Fibroblast of lung (primary cell): Measurements from ENCODE around the gene NELFB. TPM values are rescaled to one million over a fixed set of nuclear protein-coding genes. Genes with fewer than 3 reads are reported as not detected.
A peak's percentile ranks its signal among the peaks of the same experiment; 100 is the strongest.
"Not testable (repeated sequence)": the region's sequence is repeated elsewhere in the genome, so short reads cannot be mapped to it uniquely, and the experiment has no call there.

Source experiments
- DNase-seq, 2 donors: peaks; one replicate each; pipeline versions ENCODE4 v3.0.0 to v3.0.0-alpha.2; 2010; ENCODE audit warnings: low read depth in 2 of 2
- H2AFZ ChIP-seq: 2 replicates; pipeline ENCODE4 v1.5.1; 2012; ENCODE audit warnings: low read length, control low read depth, inconsistent platforms
- H3K27ac ChIP-seq: 2 replicates; pipeline ENCODE4 v1.5.1; 2011; ENCODE audit warnings: low read length, control low read depth; ENCODE audit not compliant: insufficient read depth
- H3K27me3 ChIP-seq: 2 replicates; pipeline ENCODE4 v1.5.1; 2011; ENCODE audit warnings: mild to moderate bottlenecking, low read length; ENCODE audit not compliant: control insufficient read depth, insufficient read depth
- H3K36me3 ChIP-seq: 2 replicates; pipeline ENCODE4 v1.5.1; 2011; ENCODE audit warnings: low read length; ENCODE audit not compliant: control insufficient read depth, insufficient read depth
- H3K4me1 ChIP-seq: 2 replicates; pipeline ENCODE4 v1.5.1; 2011; ENCODE audit warnings: low read length; ENCODE audit not compliant: control insufficient read depth, insufficient read depth; ENCODE audit errors: extremely low read depth
- H3K4me2 ChIP-seq: 2 replicates; pipeline ENCODE4 v1.5.1; 2011; ENCODE audit warnings: low read length, control low read depth; ENCODE audit not compliant: insufficient read depth; ENCODE audit errors: extremely low read depth
- H3K4me3 ChIP-seq, 4 experiments: fragments of 200-600 bp in 1 of 4; sonication (generic) in 1 of 4; replicated peaks in 1 of 4; 2 replicates each; pipeline ENCODE4 v1.5.1; 2011 to 2016; ENCODE audit warnings: low read length in 4 of 4, low read depth in 3 of 4, mild to moderate bottlenecking in 3 of 4, control low read depth in 2 of 4, inconsistent platforms in 1 of 4, mixed read lengths in 1 of 4; ENCODE audit not compliant: insufficient read depth in 1 of 4; ENCODE audit errors: control extremely low read depth in 1 of 4
- H3K79me2 ChIP-seq: 2 replicates; pipeline ENCODE4 v1.5.1; 2012; ENCODE audit warnings: mild to moderate bottlenecking, low read length, inconsistent platforms; ENCODE audit not compliant: control insufficient read depth, insufficient read depth
- H3K9ac ChIP-seq: 2 replicates; pipeline ENCODE4 v1.5.1; 2011; ENCODE audit warnings: mild to moderate bottlenecking, low read length, control low read depth; ENCODE audit not compliant: insufficient read depth
- H3K9me3 ChIP-seq: 2 replicates; pipeline ENCODE4 v1.5.1; 2012; ENCODE audit warnings: low read depth, low read length; ENCODE audit not compliant: control insufficient read depth, insufficient read depth
- H4K20me1 ChIP-seq: 2 replicates; pipeline ENCODE4 v1.5.1; 2011; ENCODE audit warnings: low read length; ENCODE audit not compliant: control insufficient read depth, insufficient read depth; ENCODE audit errors: extremely low read depth
- CTCF ChIP-seq, 2 donors: IDR thresholded peaks in 1 of 2; conservative IDR thresholded peaks in 1 of 2; 1 replicate in 1 of 2; 2 replicates in 1 of 2; pipeline ENCODE4 v1.5.1; 2011 to 2012; ENCODE audit warnings: low read length in 2 of 2, control low read depth in 1 of 2, inconsistent platforms in 1 of 2, low read depth in 1 of 2, mild to moderate bottlenecking in 1 of 2
- EZH2 ChIP-seq: IDR thresholded peaks from 2 replicates; pipeline ENCODE4 v1.5.1; 2012; ENCODE audit warnings: low read length, control low read depth, mild to moderate bottlenecking; ENCODE audit errors: missing control alignments
- polyA plus RNA-seq, 2 donors: library from polyadenylated mRNA; depleted of rRNA in 1 of 2; stranded (reverse) in 1 of 2; unstranded in 1 of 2; fragments of >200 nt; gene quantifications; 2 replicates each; pipeline ENCODE4 v1.2.1, GENCODE V29; 2011 to 2012; ENCODE audit warnings: missing spikeins in 1 of 2
- total RNA-seq: library from RNA; depleted of rRNA; stranded (reverse); fragments of >200 nt; gene quantifications from 2 replicates; pipeline ENCODE4 v1.2.1, GENCODE V29; 2014

Gene NELFB
- total and polyA plus RNA-seq, 2 donors (not counting 1 experiment from before 2014, with no cell fraction given), result 23.5 to 50.0 TPM

- H2AFZ ChIP-seq, result no peak overlapping the region
- H3K9me3 ChIP-seq, result no peaks in the 10 kb centered on the region
- H3K4me2 ChIP-seq, result peak overlapping the region; percentile 84
- H3K4me1 ChIP-seq, result peaks cover 6% of the 10 kb centered on the region
- H3K4me3 ChIP-seq, result peak overlapping the region; percentile 72 to 98 (median 88)
- no peak for DNase-seq
- H3K9ac ChIP-seq, result peak overlapping the region; percentile 84
- no peak for TF ChIP-seq CTCF (conservative IDR thresholded peaks at IDR 0.05 in 1 of 2, IDR thresholded peaks at IDR 0.05 in 1 of 2; ENCODE audit: low read depth in 1 of 2, low read length in 2 of 2)
- no peak for TF ChIP-seq EZH2
- peaks cover 18% of the 10 kb centered on the region for H3K36me3 ChIP-seq
- no peaks in the 10 kb centered on the region for H3K27me3 ChIP-seq
- no peaks in the 10 kb centered on the region for H4K20me1 ChIP-seq
- H3K79me2 ChIP-seq, result peaks cover 38% of the 10 kb centered on the region
- H3K27ac ChIP-seq, result peak overlapping the region; percentile 82
Observed at GRCh38 chr9:137242269-137243203, 12.6 kb upstream of the NELFB start.

GRCh38 chr9:137243266-137243625 is 11.9 kb upstream of the NELFB start:
- H2AFZ ChIP-seq, DNase-seq, H3K4me1 ChIP-seq, H4K20me1 ChIP-seq, H3K27ac ChIP-seq, H3K4me2 ChIP-seq, H3K9me3 ChIP-seq, H3K4me3 ChIP-seq, H3K9ac ChIP-seq, H3K27me3 ChIP-seq: not testable (repeated sequence)
- peaks cover 36% of the 10 kb centered on the region for H3K79me2 ChIP-seq
- peaks cover 18% of the 10 kb centered on the region for H3K36me3 ChIP-seq

- Histone ChIP-seq H3K4me1 (peaks cover 6% of the 10 kb centered on the region), H3K36me3 (peaks cover 18% of the 10 kb centered on the region), H3K4me2 (no peak overlapping the region), H2AFZ (no peak overlapping the region), H3K9me3 (no peaks in the 10 kb centered on the region), H3K79me2 (peaks cover 30% of the 10 kb centered on the region), H3K9ac (no peak overlapping the region), H3K4me3 (no peak overlapping the region), H4K20me1 (no peaks in the 10 kb centered on the region), H3K27me3 (no peaks in the 10 kb centered on the region), H3K27ac (no peak overlapping the region)
- no peak for DNase-seq
- TF ChIP-seq EZH2 (no peak), CTCF (conservative IDR thresholded peaks at IDR 0.05 in 1 of 2, IDR thresholded peaks at IDR 0.05 in 1 of 2; ENCODE audit: low read depth in 1 of 2, low read length in 2 of 2) (peak in 1 of 2 donors; percentile 10)
Observed at GRCh38 chr9:137243626-137244485, 11.3 kb upstream of the NELFB start.
